Endometrial microvascular endothelial cells (primary cell): ENCODE measurements around the gene OPTC. TPM values are rescaled to one million over a fixed set of nuclear protein-coding genes. Genes with fewer than 3 reads are reported as not detected.

Experiments used
- in situ Hi-C: cut with HindIII; loops from 2 replicates; pipeline ENCODE4 v1.10.0; 2017; ENCODE audit warnings: low sequenced_read_pairs, low pct_unique_long_range_greater_than_20kb; ENCODE audit errors: inconsistent ontology term
- total RNA-seq: library from RNA; depleted of rRNA; stranded (reverse); fragments of >200 nt; gene quantifications from one replicate; pipeline ENCODE4 v1.2.3, GENCODE V29; 2015; ENCODE audit errors: inconsistent ontology term

Gene OPTC
- total RNA-seq, 1 donor from 2014 or later: not detected

DNA sequence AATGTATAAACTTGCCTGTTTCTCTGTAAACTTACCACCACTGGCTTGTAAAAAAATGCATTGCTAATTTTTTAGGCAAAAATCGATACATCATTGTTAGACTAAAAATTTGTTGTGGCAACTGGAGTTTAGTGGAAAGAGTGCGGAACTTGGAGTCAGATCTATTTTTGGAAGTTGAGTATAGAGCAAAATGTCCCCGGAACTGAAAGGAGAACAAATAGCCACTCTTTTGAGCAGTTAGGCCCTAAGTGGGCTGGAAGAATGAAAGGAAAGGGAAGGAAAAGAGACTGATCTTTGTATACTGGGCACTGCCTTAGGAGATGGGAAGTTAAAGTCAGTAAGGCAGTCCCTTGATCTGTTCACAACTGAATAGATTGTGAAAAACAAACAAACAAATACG, 30.2 kb downstream of the OPTC start:
- in situ Hi-C loops: no loop called here

DNA sequence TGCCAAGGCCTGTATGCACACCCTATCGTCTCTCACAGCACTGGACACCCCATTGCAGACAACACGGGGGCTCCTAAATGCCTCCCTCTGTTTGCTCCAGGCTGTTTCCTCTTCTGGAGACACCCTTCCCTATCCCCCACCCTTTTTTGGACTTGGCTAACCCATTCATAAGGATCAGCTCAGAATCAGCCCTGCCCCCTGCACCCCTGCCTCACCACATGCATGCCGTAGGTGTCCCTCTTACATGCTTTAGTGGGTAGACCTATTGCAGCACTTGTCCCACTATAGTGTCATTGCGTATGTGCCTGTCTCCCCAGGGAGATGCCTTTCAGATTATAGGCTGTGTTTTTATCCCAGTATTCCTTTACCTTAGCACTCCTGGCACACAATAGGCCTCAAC, 30.9 kb downstream of the OPTC start:
- in situ Hi-C loops: no loop called here

DNA sequence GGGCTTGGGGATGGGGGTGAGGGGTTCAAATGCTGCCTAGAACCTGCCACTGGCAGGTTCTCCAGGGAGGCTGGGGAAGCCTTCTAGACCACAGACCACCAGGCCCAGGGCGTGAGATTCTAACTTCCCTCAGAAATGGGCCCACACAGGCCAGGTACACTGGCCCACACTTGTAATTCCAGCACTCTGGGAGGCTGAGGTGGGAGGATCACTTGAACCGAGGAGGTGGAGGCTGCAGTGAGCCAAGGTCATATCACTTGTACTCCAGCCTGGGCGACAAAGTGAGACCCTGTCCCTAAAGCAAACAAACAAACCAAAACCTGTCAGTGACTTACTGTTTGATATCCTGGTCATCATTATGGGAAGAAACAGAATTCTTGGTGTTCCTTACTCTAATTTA, 31.7 kb downstream of the OPTC start:
- in situ Hi-C loops: no loop called here

DNA sequence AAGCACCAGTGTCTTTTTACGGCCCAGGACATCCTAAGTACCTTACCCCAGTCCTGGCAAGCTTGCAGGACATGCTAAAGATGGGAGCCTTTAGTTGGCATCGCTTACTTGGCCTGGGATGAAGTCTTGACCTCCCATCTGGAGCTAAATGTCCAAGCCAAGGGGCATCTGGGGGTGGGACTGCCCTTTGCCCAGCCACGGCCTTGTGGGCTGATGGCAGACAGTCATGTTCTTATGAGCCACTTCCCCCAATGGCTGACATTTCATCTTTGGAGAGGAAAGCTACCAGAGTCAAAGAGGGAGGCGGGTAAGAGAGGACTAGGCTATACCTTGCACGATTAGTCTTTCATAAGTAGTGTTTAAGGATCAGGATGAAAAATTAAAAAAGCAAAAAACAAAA, 32.2 kb downstream of the OPTC start:
- in situ Hi-C loops: no loop called here

DNA sequence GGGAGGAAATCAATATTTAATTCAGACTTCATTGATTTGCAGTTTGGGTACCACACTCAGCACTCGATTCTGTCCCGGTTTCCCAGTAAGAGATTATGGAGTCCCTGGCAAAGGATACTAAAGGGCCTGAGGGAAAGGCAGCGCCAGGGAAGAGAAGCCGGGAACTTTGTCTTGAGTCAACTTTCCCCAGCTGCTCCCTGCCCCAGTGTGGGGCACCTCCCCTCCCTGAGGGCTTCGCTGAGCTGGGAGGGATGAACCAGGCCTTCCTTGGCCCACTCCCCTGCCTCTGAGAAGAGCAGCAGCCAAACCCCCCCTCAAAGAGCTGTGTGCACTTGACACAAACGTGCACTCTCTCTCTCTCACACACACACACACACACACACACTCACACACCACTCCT, 32.6 kb downstream of the OPTC start:
- in situ Hi-C loops: no loop called here

GRCh38 chr1:203527013-203527412, 33.1 kb downstream of the OPTC start:
- in situ Hi-C loops: no loop called here

GRCh38 chr1:203528063-203528462, 34.1 kb downstream of the OPTC start:
- in situ Hi-C loops: no loop called here

GRCh38 chr1:203528976-203529835, 35.3 kb downstream of the OPTC start:
- in situ Hi-C loops: no loop called here

- in situ Hi-C loops: no loop called here
These were observed 37.1 kb downstream of the OPTC start for GRCh38 chr1:203531063-203531462.

GRCh38 chr1:203534012-203534411, 40.1 kb downstream of the OPTC start:
- in situ Hi-C loops: no loop called here

DNA sequence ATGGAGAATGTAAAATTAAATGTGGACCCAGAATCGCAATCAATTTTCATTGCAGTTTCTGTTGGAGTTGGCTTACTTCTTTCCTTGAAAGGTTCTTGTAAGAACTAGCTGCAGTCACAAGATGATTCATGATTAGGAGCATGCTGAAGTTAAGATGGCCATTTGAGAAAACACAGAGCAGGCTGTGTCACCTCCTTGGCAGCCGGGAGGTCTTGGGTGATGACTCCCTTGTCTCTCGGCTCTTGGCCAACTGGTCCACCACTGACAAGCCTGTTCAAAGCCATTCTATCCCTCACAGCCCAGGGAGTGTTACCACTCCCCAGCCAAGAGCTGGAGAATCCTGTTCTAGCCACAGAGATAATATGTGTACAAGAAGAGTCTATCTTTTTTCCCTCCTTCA, 40.6 kb downstream of the OPTC start:
- in situ Hi-C loops: no loop called here

DNA sequence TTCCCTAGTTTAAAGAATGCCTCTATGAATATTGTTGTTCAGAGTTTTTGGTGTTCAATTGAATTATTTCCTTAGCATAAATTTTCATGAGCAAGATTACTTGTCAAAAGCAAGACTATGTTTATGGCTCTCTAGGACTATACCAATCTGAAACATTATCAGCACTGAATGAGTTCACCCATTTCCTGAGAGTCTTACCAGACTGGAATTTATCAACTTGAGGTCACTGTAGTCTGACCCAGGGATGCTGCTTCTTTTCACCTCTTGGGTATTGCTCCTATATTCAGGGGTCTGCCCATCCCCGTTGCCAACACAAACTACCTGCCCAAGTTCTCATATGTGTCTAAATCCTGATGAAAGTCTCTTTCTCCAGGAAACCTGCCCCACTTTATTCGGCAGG, 42.6 kb downstream of the OPTC start:
- in situ Hi-C loops: no loop called here

DNA sequence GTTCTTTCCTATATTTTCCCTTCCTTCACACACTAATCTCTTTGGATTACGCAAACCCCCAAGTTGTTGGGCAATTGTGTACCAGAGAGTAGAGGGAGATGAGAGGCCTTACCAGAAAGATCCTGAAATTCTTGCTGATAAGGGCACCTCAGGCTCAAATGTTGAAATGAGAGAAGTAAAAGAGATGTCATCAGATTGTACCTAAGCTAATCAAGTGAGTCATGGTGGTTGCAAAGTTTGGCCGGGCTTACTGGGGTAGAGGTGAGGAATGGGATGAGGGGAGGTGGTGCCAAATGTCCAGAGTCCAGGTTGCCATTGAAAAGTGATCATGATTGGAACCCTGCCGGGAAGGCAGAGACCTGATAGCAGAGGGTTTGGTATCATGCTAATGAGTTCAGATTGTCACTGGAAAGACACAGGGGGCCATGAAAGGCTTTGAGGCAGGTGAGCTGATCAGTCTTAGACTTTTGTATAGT, 43.1 kb downstream of the OPTC start:
- in situ Hi-C loops: no loop called here

DNA sequence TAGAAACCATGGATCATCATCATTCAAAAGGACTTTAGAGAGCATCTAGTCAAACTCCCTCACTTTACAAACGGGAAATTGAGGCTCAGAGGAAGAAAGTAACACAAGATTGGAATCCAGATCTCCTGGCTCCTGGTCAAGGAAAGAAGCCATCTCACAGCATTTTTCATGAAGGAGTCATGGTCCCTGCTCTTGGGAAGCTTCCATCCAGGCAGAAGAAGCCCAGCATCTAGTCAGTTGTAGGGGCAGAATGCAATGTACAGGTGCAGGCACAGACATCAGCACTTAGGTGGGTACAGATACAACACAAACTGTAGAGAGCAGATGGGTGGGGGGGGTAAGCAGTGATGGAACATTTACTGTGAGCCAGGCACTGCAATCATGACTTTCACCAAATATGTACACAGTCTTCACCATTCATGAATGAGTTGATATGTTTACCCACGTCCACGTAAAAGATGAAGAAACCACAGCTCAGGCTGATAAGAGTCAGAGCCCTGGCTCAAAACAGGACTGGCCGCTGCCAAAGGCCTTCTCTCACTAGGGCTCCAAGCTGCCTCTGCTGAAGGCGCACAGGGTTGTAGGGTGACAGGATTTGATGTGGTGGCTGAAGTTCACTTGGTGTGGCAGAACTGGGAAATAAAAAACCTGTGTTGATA, 44.0 kb downstream of the OPTC start:
- in situ Hi-C loops: no loop called here

- in situ Hi-C loops: no loop called here
These were observed 44.8 kb downstream of the OPTC start for GRCh38 chr1:203538726-203539125.

DNA sequence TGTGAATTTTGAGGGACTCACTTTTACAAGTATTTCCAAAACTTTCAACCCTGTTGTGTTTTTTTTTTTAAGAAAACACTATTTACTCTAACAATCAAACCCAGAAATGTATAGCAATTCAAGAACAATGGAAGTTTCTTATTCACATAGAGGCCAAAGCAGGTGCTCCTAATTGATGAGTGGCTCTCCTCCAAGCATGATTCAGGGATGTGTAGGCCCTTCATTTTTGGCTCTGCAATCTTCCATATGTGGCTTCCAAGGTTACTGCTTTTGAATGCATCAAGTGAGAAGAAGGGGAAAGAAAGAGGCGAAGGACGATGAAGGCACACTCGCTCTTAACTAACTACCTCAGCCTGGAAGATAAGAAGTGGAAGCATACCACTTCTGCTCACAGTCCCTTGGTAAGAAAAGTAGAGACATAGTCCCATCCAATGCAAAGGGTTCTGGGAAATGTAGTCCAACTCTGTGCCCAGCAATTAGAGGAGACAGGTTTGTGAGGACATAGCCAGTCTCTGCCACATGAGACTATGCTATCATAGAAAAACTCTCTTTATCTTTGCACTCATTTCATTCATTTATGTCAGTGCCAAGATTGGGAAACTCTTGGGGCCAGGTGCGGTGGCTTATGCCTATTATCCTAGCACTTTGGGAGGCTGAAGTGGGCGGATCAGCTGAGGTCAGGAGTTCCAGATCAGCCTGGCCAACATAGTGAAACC, 46.0 kb downstream of the OPTC start:
- in situ Hi-C loops: no loop called here

- in situ Hi-C loops: no loop called here
These were observed 50.5 kb downstream of the OPTC start for GRCh38 chr1:203544485-203544884.

- in situ Hi-C loops: no loop called here
These were observed 51.2 kb downstream of the OPTC start for GRCh38 chr1:203544978-203545816.

DNA sequence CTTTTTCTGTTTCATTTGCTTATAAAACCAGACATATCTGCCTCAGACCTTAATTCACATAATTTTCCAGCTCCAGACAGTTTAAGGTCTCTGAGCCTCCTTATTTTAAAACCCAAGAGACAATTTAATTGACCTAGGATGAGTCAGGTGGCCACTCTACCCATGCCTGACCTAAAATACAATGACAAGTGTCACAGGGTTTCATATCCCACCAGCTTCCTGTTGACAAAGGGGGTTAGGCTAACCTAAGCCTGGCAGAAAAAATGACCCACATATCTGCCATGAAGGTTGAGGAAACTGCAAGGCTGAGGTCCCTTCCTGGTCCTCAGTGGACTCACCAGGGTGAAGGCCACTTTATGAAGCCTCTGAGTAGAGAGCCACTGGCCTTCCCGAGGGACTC, 52.3 kb downstream of the OPTC start:
- in situ Hi-C loops: no loop called here
